AG04449 (cell line): ENCODE measurements around the gene RAD23B.

Experiments used
- CTCF ChIA-PET: fragments of 350-600 bp; formaldehyde crosslinking; extraction: SDS; loops from one replicate; lab custom pipeline; 2021; ENCODE audit warnings: antibody characterized with exemption; lab: Yijun Ruan, JAX
- POLR2A ChIA-PET: fragments of 400-600, 350-600 bp; formaldehyde crosslinking; extraction: SDS; loops from one replicate; lab custom pipeline; 2020; ENCODE audit warnings: antibody characterized with exemption, inconsistent platforms; lab: Yijun Ruan, JAX
- DNase-seq: peaks from one replicate; pipeline ENCODE4 v3.0.0-alpha.2; 2010; ENCODE audit warnings: low read depth, low spot score
- H3K4me3 ChIP-seq: 2 replicates; pipeline ENCODE4 v1.5.1; 2011; ENCODE audit warnings: low read depth, mild to moderate bottlenecking, control low read depth, low read length
- CTCF ChIP-seq: IDR thresholded peaks from one replicate; pipeline ENCODE4 v1.5.1; 2011; ENCODE audit warnings: mild to moderate bottlenecking, moderate library complexity, low read length, control low read depth, inconsistent platforms; ENCODE audit not compliant: insufficient read depth; ENCODE audit errors: missing control alignments

Gene RAD23B

DNA sequence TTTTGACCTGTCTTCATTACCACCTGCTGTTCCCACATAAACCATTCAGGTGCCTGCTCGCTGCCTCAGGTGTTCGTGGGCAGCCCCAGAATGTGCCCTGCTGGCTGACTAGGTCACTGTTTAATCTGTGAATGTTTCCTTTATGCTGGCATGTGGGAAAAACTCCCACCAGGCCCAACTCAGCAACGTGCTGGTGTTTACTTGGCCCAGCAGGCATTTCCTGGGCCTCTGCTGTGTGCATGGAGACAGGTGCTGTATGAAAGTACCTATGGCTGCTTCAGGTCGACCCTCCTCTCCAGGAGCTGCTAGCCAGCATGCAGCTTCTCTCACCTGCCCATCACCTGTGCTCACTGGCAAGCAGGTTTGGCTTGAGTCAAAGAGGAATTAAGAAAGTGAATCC, 65.8 kb downstream of the RAD23B start:
- no peak for DNase-seq
- H3K4me3 ChIP-seq, result no peak overlapping the region
- ChIA-PET POLR2A (no interaction called here), CTCF (interaction anchor here (1.4 to 1.8 kb wide), 2 partner anchors 8 to 211 kb away, joined by 4 to 8 read pairs; no protein-coding TSS in a partner anchor)
- TF ChIP-seq CTCF, result no peak

DNA sequence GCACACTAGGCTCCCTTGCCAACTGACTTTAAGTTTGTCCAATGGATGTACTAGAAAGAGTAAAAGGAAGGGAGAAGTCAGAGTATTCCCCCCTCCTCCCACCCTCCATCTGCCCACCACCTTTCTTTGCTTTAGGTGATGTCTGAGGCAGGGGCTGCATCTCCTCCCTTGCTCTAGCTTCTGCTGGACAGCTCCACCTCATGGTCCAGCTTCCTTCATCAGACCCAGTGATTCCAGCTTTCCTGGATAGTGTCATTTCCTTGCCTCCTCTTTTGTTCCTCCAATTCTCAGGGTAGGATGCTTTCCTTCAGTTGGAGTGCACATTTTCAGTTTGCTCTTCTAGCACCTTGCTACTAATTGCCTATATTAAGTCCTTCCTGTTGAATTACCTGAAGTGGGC, 67.4 kb downstream of the RAD23B start:
- ChIA-PET CTCF (interaction anchor here (1.4 to 3.1 kb wide), 3 partner anchors 9 to 212 kb away, joined by 4 to 14 read pairs (median 8); no protein-coding TSS in a partner anchor), POLR2A (no interaction called here)
- DNase-seq, result no peak
- no peak for TF ChIP-seq CTCF
- H3K4me3 ChIP-seq, result no peak overlapping the region

- ChIA-PET POLR2A (no interaction called here), CTCF (interaction anchor here (3.1 kb wide), 1 partner anchor 10 kb away, joined by 14 read pairs; no protein-coding TSS in a partner anchor)
- TF ChIP-seq CTCF, result no peak
- H3K4me3 ChIP-seq, result no peak overlapping the region
- no peak for DNase-seq
These were observed 68.4 kb downstream of the RAD23B start for GRCh38 chr9:107351382-107352045.

GRCh38 chr9:107355394-107355793, 72.3 kb downstream of the RAD23B start:
- CTCF ChIA-PET, result interaction anchor here (0.7 kb wide), 1 partner anchor 14 kb away, joined by 3 read pairs; no protein-coding TSS in a partner anchor
- POLR2A ChIA-PET, result no interaction called here
- no peak for TF ChIP-seq CTCF
- H3K4me3 ChIP-seq, result no peak overlapping the region
- DNase-seq, result no peak

DNA sequence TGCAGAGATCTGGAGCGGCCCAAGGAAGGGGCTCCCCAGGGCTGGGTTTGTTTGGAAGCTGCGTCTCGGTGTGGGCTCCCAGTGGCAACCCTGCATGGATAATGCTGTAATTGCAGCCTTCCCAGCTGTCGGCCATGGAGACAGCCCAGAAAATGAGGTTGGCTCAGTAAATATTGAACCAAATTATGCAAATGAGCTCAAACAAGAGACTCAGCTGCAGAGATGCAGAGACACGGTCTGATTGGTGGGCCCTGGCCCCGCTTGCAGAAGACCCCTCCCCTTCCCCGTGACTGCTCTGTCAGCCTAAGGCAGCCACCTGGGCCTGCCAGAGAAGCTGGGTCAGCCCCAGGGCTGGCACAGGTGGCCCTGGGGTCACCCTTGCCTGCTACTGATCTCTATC, 75.9 kb downstream of the RAD23B start:
- TF ChIP-seq CTCF, result no peak
- DNase-seq, result no peak
- ChIA-PET POLR2A (no interaction called here), CTCF (interaction anchor here (1.9 kb wide), 1 partner anchor 18 kb away, joined by 8 read pairs; no protein-coding TSS in a partner anchor)
- H3K4me3 ChIP-seq, result no peak overlapping the region

DNA sequence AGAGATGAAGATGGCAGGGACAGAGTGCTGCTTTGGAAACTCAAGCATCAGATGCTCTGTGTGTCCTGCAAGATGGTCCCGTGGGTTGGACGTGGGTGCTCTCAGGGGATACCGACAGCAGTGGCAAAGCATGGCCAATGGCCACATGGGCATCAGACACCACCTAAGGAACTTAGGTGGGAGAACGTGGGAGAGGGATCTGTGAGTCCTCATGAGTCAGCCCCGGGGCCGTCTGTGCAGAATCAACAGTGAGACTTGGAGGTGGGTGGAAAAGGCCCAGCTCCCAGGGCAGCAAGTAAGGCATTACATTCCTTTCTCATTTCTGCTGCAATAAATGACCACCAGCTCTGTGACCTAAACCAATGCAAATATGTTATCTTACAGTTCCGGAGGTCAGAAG, 77.0 kb downstream of the RAD23B start:
- no peak for TF ChIP-seq CTCF
- no peak for DNase-seq
- H3K4me3 ChIP-seq, result no peak overlapping the region
- CTCF ChIA-PET, result interaction anchor here (1.9 kb wide), 1 partner anchor 19 kb away, joined by 8 read pairs; no protein-coding TSS in a partner anchor
- POLR2A ChIA-PET, result no interaction called here
